LNCAP (cell line): Measurements from ENCODE around the gene PI4KB.

Source experiments
- CTCF ChIP-seq: fragments of 450-650 bp; IDR thresholded peaks from 2 replicates; pipeline ENCODE4 v1.5.1; 2017; ENCODE audit warnings: mild to moderate bottlenecking

PI4KB gene

GRCh38 chr1:151327223-151327902, at the start of gene PI4KB:
PI4KB (minus strand) TSS chr1:151327416; CDS start chr1:151316481, 10,935 bp downstream.
- no peak for TF ChIP-seq CTCF

GRCh38 chr1:151373196-151373595, 46.0 kb upstream of the PI4KB start:
- no peak for TF ChIP-seq CTCF

GRCh38 chr1:151372058-151372934, 45.1 kb upstream of the PI4KB start, which contains the start of gene SELENBP1:
SELENBP1 (minus strand) TSS chr1:151372705; CDS start chr1:151372641, 64 bp downstream.
- TF ChIP-seq CTCF: no peak

- TF ChIP-seq CTCF: no peak
Measured at GRCh38 chr1:151371370-151372057, 44.3 kb upstream of the PI4KB start.

- TF ChIP-seq CTCF: no peak
Measured at GRCh38 chr1:151370211-151370911, 43.1 kb upstream of the PI4KB start.

GRCh38 chr1:151369621-151370048, 42.4 kb upstream of the PI4KB start:
- TF ChIP-seq CTCF: no peak

- no peak for TF ChIP-seq CTCF
Measured at GRCh38 chr1:151369302-151369610, 42.0 kb upstream of the PI4KB start.
